Right renal cortex interstitium (tissue), 3 donors: ENCODE results near the gene SNED1. TPM values are rescaled to one million over a fixed set of nuclear protein-coding genes. Genes with fewer than 3 reads are reported as not detected.
A peak's percentile ranks its signal among the peaks of the same experiment; 100 is the strongest.

Source experiments
- DNase-seq, 3 donors: peaks; one replicate each; pipeline ENCODE4 v3.0.0-alpha.2; 2013; ENCODE audit warnings: low read depth in 3 of 3, low spot score in 2 of 3
- polyA plus RNA-seq, 3 donors: library from polyadenylated mRNA; unstranded; fragments of 120-200 nt; gene quantifications; one replicate each; pipeline ENCODE4 v1.2.1, GENCODE V29; 2013; ENCODE audit not compliant: insufficient read length in 3 of 3

SNED1 gene
- polyA plus RNA-seq, 3 donors: 6.2 to 7.4 (median 6.6) TPM

DNA sequence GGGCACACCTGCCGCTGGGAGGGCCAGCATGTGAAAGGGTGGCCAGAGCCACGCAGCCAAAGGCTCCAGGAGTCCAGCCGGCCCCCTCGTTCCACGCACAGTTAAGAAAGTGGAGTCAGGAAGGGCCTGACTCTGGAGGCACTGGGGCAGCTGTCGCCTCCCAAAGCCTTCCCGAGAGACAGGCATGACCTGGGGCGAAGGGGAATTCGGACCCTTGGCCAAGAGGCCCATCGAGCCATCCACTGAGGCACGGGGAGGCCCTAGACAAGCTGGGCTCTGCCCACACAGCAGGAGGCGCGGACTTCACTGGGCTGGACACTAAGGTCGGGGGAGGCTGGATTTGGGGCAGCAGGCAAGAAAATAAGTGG is 38.5 kb upstream of the SNED1 start:
- no peak for DNase-seq

DNA sequence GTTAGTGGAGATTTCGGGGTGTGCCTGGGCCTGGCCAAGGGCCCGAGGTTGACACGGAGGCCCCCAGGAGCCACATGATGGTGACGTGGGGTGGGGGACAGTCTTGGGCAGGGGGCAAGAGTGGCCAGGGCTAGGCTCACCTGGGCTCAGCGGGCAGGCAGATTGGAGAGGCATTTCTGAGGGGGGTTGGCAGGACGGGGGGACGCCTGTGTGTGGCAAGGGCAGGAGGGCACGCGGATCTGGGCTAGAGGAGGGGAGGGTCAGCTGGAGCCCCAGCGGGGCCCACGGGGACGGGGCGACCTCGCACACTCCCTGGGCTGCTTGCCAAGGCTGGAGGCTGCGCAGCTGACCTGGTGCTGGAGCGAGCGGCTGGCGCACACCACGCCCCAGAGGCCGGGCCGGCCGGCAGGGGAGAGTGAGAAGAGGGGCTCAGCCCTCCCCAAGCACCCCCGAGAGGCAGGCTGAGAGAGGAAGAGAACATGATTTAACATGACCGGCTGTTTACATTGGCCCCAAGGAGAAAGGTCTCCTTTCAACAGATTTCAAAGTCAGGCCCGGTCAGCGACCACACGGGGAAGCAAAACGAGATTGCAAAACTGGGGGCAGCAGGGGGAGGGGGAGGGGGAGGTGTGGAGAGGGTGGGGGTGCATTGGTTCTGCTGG is 38.0 kb upstream of the SNED1 start:
- DNase-seq: peak in 2 of 3 donors; percentile 64 to 68

- peak in 2 of 3 donors; percentile 27 to 35 for DNase-seq
Observed at GRCh38 chr2:240960971-240961876, 37.2 kb upstream of the SNED1 start.

GRCh38 chr2:240961910-240962299 is 36.5 kb upstream of the SNED1 start:
- no peak for DNase-seq

DNA sequence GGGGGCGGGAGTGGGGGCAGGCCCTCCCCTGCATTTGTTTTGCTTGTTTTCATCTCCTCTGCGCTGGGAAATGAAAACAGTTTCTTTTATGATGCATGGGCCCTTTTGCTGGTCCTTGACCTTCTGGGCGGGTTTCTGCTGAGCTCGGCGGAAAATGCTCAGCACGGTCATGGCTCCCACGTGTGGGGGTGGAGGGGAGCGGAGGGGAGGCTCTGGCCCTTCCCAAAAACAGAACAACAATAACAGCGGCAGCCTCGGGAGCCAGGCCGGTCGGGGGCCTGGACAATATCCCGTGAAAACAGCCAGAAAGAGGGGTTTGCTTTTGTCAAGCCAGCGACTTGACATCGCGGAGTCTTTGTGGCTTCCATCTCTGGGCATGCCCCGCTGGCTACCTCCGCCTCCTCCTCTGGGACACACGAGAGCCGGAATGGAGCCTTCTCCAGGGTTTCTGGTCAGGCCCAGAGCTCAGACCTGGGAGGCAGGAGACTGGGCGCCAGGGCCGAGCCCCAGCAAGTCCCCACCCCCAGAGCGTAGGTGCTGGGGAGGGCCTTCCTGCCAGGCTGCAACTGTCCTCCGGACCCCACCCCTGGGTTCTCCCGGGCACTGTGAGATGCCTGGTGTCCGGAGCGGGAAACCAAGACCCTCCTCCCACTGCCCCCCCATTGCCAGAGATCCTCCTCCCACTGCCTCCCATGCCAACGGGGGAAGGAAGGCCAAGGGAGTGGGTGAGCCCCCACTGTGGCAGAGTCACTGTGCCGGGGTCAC is 35.9 kb upstream of the SNED1 start:
- peak in 2 of 3 donors; percentile 75 to 77 for DNase-seq

DNA sequence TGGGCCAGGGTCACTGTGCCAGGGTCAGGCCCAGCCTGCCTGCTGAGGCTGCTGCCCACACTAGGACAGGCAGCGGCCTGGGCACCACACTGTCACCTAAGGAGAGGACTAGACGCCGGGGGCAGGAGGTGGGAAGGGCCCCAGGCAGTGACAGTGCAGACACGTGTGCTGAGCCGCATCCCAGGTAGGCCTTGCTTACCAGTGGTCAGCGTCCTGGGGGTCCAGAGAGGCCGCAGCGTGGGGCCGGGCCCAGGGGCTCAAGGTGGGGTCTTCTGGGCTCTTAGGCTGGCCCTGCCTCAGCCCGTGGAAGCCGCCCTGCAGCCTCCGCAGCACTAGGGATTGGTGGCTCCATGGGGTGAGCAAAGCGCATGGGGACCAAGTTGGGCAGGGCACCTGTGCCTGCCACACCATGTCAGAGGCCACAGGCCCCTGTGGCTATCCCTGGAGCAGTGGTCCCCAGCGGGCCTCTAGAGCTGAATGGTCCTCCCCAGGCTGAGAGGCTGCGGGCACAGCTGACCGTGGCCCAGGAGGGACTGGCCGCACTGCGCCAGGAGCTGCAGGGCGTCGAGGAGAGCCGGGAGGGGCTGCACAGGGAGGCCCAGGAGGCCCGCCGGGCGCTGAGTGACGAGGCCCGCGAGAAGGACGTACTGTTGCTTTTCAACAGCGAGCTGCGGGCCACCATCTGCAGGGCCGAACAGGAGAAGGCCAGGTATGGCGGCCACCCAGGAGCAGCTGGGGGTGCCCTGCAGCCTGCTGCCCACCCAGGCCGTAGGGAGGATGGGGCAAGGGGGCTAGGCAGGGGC is 35.2 kb upstream of the SNED1 start:
- DNase-seq: no peak

- DNase-seq: no peak
Observed at GRCh38 chr2:240963868-240964703, 34.3 kb upstream of the SNED1 start.

- DNase-seq: no peak
Observed at GRCh38 chr2:240964704-240965295, 33.6 kb upstream of the SNED1 start.

- no peak for DNase-seq
Observed at GRCh38 chr2:240965296-240965904, 33.0 kb upstream of the SNED1 start.

DNA sequence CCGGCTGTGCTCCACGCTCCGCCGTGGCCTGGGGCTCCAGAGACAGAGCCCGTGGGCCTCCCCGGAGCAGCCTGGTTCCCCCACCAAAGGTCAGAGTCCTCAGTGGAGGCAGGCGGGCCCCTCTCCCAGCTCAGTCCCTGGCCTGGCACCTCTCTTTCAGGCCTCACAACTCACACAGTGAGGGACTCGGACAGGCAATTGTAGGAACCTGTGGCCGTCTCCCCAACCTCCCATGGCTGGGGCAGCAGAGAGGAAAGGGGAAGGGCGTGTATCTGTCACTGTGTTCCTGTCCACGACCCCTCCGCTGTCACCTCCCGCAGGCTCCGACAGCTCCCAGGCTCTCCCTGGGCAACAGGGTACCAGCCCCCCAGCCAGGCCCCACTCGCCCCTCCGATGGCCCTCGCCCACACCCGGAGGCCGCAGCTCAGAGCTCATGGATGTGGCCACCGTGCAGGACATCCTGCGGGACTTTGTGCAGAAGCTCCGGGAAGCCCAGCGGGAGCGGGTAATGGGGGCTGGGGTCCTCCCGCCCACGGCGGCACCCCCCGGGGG is 32.4 kb upstream of the SNED1 start:
- DNase-seq: no peak

DNA sequence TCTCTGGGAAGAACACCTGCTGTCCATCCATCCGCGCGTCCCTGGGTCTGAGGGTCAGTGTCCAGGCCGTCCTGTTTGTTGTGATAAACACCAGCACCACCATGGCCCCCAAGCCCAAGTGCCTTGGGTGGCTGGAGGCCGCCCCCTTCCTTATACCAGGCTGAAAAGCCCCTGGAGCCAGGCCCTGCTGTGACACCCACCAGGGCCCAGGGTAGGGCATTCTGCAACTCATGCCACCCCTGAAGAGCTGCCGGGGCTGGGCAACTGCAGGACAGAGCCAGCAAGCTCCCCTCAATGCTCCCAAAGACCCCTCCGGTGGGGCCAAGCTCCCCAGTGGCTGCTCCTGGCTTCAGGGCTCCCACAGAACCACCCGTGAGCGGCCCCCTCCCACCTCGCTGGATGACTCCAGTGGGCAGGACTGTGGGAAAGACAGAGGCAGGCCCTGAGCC is 31.9 kb upstream of the SNED1 start:
- DNase-seq: no peak

DNA sequence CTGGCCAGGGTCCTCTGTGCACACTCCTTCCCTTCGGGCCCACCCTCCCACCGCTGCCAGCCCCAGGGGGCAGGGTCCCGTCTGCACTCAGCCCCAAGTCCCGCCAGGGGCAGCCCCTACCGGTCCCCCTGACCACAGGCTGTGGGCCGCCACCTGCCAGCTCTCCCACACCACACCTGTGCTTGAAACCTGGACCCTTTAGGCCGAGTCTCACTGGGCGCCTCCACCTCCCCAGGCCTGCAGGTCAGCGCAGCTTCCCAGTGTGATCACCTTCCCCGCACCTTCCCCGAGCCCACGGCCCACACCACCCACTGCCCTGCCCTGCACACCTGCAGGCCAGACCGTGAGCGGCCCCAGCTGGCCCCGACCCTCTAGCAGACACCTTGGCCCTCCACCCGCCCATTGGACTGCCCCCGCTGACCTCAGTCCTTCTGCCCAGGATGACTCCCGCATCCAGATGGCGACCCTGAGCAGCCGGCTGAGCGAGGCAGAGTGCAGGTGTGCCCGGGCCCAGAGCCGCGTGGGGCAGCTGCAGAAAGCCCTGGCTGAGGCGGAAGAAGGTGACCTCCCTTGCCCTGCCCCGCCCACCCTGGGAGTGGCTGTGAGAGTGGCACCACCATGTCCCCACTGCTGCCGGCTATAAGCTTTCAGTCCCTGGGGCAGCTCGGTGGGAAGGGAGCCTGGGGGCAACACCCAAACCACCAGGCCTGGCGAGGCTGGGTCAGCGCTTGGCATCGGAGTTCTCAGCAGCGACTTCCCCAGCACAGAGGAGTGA is 31.3 kb upstream of the SNED1 start:
- no peak for DNase-seq

- DNase-seq: no peak
Observed at GRCh38 chr2:240967681-240968621, 30.5 kb upstream of the SNED1 start.

GRCh38 chr2:240968731-240969624 is 29.4 kb upstream of the SNED1 start:
- DNase-seq: no peak

DNA sequence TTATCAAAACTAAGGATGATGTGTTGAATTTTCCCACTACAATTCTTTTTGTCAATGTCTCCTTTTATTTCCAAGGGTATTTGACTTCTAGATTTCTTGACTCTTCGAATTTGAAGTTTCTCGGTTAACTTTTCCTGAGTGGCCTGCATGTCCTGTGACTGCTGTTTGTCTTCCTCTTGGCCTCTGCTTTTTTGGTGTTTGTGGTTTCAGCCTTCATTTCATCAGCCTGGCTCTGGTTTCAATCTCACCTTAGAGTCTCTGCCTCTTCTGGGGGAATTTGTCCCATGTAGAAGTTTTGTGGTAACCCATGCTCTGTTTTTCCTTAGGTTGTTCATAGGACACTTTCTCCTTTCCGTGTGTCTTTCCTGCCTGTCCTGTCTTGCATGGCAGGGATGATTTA is 28.3 kb upstream of the SNED1 start:
- DNase-seq: no peak

GRCh38 chr2:240970816-240971215 is 27.6 kb upstream of the SNED1 start:
- DNase-seq: no peak
